GM12872 (cell line): ENCODE measurements around the gene YY1.

Source experiments
- CTCF ChIP-seq: IDR thresholded peaks from 3 replicates; pipeline ENCODE4 v1.5.1; 2011; ENCODE audit warnings: low read depth, mild to moderate bottlenecking, low read length, moderate library complexity; ENCODE audit not compliant: insufficient read depth

YY1 gene

GRCh38 chr14:100279133-100279532 is 40.2 kb downstream of the YY1 start:
- no peak for TF ChIP-seq CTCF

- TF ChIP-seq CTCF = no peak
These were observed 40.6 kb downstream of the YY1 start for GRCh38 chr14:100279563-100279962.

- TF ChIP-seq CTCF = no peak
These were observed 42.5 kb downstream of the YY1 start for GRCh38 chr14:100281286-100282082.

GRCh38 chr14:100282083-100282350 is 43.1 kb downstream of the YY1 start:
- TF ChIP-seq CTCF = no peak

- no peak for TF ChIP-seq CTCF
These were observed 43.9 kb downstream of the YY1 start for GRCh38 chr14:100282766-100283419.

- no peak for TF ChIP-seq CTCF
These were observed 45.3 kb downstream of the YY1 start for GRCh38 chr14:100283984-100284881.
